HL-60 (cell line): ENCODE measurements around the gene MDFIC2.

Experiments
- CTCF ChIP-seq: IDR thresholded peaks from one replicate; pipeline ENCODE4 v1.5.1; 2011; ENCODE audit warnings: low read length, control low read depth, inconsistent platforms; ENCODE audit not compliant: insufficient read depth
- GABPA ChIP-seq: IDR thresholded peaks from 2 replicates; pipeline ENCODE4 v1.6.1; 2012; ENCODE audit warnings: low read depth
- POLR2AphosphoS5 ChIP-seq: IDR thresholded peaks from 2 replicates; pipeline ENCODE4 v1.6.1; 2012; ENCODE audit warnings: low read depth
- REST ChIP-seq: IDR thresholded peaks from 2 replicates; pipeline ENCODE4 v1.6.1; 2012; ENCODE audit warnings: low read depth; ENCODE audit not compliant: insufficient replicate concordance
- SPI1 ChIP-seq: IDR thresholded peaks from 2 replicates; pipeline ENCODE4 v1.6.1; 2012; ENCODE audit warnings: low read depth, mild to moderate bottlenecking, borderline replicate concordance

- peak; percentile 41 for TF ChIP-seq CTCF
- TF ChIP-seq POLR2AphosphoS5, result no peak
- no peak for TF ChIP-seq REST
- no peak for TF ChIP-seq SPI1
- no peak for TF ChIP-seq GABPA
Measured at GRCh38 chr3:70358978-70359580, 46.6 kb upstream of the MDFIC2 start.
